HG03196 (cell line): ENCODE measurements around the gene SERPIND1.
"Not testable (repeated sequence)": the region's sequence is repeated elsewhere in the genome, so short reads cannot be mapped to it uniquely, and the experiment has no call there.

ENCODE experiments used
- ATAC-seq: cut with Tn5 transposase; IDR thresholded peaks from one replicate; pipeline ENCODE4 v1.9.1; 2021; ENCODE audit not compliant: unreplicated experiment

Gene SERPIND1

GRCh38 chr22:20773793-20774212, at the start of gene SERPIND1:
Gene SERPIND1 (plus strand): TSS chr22:20774113. CDS start chr22:20779313, 5,200 bp downstream.
- no peak for ATAC-seq

- no peak for ATAC-seq
Observed at GRCh38 chr22:20724676-20725454, 49.0 kb upstream of the SERPIND1 start.

- no peak for ATAC-seq
Observed at GRCh38 chr22:20725987-20726558, 47.8 kb upstream of the SERPIND1 start.

- no peak for ATAC-seq
Observed at GRCh38 chr22:20727118-20728015, 46.5 kb upstream of the SERPIND1 start.

GRCh38 chr22:20728523-20729190, 45.3 kb upstream of the SERPIND1 start:
- ATAC-seq = no peak

- no peak for ATAC-seq
Observed at GRCh38 chr22:20729194-20729593, 44.7 kb upstream of the SERPIND1 start.

GRCh38 chr22:20732431-20732830, 41.5 kb upstream of the SERPIND1 start:
- not testable (repeated sequence) for ATAC-seq

GRCh38 chr22:20735356-20736162, 38.4 kb upstream of the SERPIND1 start:
- not testable (repeated sequence) for ATAC-seq

- not testable (repeated sequence) for ATAC-seq
Observed at GRCh38 chr22:20736891-20737290, 37.0 kb upstream of the SERPIND1 start.

- ATAC-seq = no peak
Observed at GRCh38 chr22:20738394-20739089, 35.4 kb upstream of the SERPIND1 start.

- ATAC-seq = no peak
Observed at GRCh38 chr22:20740222-20740951, 33.5 kb upstream of the SERPIND1 start.

GRCh38 chr22:20741008-20741633, 32.8 kb upstream of the SERPIND1 start:
- no peak for ATAC-seq

GRCh38 chr22:20741634-20742581, 32.0 kb upstream of the SERPIND1 start:
- no peak for ATAC-seq

- ATAC-seq = no peak
Observed at GRCh38 chr22:20742764-20743163, 31.1 kb upstream of the SERPIND1 start.

- ATAC-seq = no peak
Observed at GRCh38 chr22:20744456-20744855, 29.5 kb upstream of the SERPIND1 start.

- no peak for ATAC-seq
Observed at GRCh38 chr22:20745119-20745518, 28.8 kb upstream of the SERPIND1 start.
